GM03348 (cell line): ENCODE results near the gene MAPRE2.
A peak's percentile ranks its signal among the peaks of the same experiment; 100 is the strongest.

Experiments
- DNase-seq: peaks from one replicate; pipeline ENCODE4 v3.0.0; 2012; ENCODE audit warnings: low spot score

MAPRE2 gene

DNA sequence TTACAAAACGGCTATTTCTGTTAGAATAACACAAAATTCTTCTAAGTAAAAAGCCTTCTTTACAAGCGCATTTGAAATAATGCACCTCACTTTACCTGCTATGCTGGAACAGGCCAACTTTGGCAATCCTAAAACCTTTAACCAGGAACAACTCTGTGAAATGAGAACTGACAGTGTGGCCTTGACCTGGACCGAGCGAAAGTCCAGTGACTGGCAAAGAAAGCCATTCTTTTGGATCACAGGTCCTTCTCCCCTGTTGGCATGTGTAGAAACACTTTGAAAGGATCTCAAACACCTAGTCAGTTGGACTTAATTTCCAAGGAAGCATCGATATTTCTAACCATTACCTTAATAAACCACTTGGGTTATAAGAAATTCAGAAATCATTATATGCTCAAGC, 21.2 kb downstream of the MAPRE2 start:
- no peak for DNase-seq

DNA sequence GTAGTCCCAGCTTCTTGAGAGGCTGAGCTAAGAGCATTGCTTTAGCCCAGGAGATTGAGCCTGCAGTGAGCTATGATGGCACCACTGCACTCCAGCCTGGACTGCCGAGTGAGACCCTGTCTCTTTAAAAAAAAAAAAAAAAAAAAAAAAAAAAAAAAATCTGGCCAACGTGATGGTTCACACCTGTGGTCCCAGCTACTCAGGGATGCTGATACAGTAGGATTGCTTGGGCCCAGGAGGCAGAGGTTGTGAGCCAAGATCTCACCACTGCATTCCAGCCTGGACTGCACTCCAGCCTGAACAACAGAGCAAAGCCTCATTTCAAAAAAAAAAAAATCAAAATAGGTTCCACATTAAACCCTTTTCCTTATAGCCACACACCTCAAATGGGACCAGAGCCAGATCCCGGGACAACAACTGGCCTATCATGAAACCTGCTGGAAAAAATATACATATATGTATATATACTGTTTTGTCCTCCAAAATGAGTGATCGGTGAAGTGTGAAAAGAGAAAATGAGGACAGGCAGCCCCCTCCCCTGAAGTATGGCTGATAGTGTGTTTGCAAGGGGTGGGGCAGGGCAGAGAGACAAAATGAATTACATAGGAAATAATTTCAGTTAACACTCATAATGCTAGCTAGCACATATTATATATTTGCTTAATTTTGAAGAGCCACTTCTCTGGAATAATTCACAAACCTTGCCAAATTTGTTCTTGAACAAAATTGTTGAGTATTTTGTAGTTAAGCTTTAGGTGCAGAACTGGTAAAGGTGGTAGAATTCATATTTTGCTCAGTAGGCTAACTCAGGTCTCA, 22.9 kb downstream of the MAPRE2 start:
- no peak for DNase-seq

DNA sequence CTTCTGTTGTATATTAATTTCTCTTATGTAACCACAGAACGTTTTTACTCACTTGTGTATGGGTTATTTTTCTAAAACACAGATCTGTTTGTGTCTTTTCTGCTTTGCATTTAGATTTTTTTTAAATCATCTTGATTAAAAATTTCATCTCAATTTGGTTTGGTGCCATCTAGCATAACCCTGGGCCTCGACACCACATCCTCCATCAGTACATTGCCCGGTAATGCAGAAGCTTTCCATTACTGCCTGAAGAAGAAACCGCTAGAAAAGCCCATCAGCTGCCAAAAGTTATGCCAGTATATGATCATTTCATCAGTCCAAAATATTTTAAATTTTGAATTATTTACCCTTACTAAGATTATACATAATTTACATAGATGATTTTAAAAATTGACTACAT, 26.2 kb downstream of the MAPRE2 start:
- DNase-seq: no peak

DNA sequence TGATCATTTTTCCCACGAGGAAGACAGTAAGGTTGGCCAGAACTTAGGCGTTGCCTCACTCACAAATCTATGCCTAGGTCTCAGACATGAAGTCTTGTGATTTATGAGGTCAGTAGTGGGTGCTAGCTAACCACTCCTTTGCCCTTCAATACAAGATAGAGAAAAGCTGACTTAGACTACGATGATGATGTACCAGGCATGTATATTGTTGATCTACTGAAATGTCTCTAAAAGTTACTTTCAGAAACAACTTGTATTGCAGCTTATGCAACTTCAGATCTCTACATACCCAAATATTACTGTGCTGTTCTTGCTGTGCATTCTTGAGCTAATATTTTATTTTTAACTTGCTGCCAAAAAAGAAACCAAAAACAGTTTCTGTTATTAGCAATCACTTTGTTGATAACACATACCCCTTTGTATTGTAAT, 30.6 kb downstream of the MAPRE2 start:
- DNase-seq: no peak

DNA sequence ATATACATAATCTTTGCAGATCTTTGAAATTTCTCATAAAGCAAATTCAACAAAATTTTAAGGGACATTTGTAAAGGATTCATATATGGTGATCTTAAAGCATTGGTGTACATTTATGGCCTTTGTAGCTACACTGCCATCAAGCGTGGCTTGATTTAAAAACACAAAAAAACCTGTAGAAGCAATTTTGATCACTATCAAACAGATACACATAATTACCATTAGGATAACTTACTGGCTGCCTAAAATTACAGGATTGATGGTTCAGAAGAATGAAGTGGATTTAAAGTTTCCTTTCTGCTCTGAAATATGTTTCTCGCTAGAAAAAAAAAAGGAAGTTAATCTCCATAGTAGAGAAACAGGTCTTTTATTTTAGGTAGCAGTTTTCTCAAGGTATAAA, 31.4 kb downstream of the MAPRE2 start:
- no peak for DNase-seq

DNA sequence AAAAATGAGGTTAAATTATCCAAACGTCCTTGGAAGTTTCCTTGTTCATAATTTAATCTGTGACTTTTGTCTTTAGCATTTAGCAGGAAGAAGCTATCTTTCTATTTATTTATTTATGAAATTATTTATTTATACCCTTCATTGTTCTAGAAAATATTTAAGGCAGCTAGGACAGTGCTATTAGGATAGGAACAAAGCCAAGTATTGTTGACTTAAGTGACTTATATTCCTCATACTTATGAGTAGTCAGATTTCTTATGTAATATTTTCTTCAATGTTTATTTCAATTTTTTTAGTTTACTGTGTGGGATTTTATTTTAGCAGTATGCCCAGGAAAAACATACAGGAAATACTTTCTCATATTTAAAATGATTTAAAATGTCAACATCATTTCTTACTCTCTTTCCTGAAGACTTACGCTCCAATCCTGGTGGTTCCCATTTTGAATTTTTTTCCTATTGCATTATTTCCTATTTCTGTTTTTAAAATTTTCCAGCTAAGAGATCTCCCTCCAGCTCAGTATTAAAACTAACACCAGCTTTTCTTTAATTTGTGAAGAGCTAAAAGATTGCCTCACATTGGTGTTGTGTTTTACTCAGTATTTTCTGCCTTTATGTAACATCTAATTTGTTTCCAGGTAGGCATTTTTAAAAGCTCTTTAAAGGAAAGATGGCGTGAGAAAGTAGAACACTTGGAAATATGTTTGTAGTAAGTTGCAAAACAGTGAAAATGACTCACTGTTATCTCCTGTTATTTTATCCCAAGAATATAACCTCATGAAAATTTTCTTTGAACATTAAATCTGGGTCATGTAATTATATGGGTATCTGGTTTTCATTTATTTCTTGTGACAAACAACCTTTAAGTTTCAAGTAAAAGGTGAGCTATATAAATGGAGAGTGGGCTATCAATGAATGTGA, 32.2 kb downstream of the MAPRE2 start:
- DNase-seq: no peak

DNA sequence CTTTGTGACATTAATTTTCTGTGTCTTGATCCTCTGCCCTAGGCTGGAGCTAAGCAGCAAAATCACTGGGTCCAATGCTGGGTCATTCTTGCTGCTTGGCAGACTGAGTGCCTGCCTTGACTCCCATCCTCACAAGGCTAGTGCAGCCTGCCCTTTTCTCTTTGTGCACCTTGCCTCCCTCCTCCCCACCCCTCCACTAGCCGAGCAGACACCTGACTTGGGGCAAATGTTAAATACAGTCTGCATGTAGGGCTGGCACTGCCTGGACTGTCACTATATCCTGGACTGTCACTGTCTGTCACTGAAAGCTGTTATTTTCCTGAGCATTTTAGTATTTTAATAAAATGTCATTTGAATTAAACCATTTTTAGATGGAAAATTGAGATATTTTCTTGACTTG, 33.4 kb downstream of the MAPRE2 start:
- no peak for DNase-seq

DNA sequence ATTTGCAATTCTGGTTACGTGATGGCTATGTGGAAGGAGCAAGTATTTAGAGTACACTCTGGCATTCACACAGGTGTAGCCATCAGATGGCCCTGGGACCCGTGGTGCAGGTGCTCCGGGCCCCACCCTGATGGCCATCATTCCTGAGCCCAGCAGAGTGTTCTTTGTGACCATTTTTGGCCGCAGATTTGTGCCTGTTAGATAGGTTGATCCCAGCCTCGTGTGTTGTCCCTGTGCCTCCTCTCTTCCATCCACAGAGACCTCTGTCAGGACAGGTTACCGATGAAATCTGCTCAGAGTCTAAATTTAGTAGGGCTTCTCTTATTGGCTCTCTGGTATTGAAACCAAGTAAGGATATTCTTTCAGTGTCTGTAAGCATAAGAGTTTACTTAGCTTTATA, 33.9 kb downstream of the MAPRE2 start:
- no peak for DNase-seq

DNA sequence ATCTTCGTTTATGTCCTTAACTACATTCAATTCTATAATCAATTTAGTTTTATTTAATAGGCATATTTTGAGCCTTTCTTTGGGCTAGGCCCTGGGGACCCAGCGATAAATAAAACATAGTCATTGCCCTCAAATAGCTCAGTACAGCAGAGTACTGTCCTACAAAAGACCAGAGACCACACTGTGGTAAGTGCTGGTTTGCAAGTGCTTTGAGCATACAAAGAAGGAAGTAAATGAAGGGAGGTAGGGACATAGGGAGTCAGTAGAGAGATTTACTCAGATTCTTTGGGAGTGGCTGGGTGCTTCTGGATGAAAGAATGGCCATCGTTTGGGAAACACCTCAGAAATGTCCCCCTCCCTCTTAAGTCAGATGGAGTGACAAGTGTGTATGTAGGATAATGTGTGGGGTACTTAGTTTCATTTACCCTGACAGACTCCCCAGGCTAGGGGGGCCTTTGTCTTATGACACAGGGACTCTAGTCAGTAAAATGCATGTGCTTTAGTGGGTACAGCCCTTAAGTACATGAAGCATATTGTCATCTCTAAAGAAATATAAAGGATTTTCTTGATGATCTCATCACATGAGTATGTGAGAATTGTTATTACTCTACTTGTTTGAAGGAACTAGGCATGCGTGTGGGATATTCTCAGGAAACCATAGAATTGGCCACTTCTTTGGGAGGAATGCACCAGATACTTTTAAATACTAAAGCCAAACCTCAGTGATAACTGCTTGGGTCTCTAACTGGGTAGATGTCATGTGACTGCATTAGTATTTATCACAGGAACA, 35.1 kb downstream of the MAPRE2 start:
- peak; percentile 72 for DNase-seq

DNA sequence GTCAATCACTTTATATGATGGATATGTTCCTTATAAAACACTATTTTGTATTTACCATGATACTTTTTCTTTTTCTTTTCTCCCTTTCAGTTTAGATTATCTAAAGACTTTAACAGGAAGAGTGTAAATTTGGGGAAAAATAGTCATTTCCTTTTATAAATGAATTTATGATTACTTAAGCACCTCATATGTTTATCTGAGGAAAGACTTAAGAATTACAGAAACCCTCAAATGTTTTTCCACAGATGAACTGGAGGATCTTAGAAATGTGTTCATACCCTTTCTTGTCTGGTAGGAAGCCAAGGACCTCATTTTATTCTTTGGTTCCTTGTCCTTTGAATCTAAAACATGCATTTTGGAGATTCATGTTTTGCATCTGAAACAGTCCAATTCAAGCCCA, 36.7 kb downstream of the MAPRE2 start:
- no peak for DNase-seq

DNA sequence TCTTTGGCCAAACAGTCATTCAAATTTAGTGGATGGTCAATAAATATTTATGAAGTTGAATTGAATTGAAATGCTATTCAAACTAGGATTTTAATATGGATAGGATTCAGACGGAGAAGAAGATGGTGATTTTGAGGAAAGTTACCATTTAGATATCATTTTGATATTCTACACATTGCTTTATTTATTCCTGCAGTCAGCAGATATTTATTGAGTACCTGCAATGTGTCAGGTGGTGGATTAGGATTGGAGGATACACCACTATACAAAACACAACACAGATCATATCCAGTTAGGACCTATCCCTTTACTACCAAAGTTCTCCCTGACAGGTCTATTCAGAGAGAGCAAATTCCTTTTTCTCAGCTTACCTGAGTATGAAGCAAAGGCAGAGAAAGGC, 38.8 kb downstream of the MAPRE2 start:
- no peak for DNase-seq

DNA sequence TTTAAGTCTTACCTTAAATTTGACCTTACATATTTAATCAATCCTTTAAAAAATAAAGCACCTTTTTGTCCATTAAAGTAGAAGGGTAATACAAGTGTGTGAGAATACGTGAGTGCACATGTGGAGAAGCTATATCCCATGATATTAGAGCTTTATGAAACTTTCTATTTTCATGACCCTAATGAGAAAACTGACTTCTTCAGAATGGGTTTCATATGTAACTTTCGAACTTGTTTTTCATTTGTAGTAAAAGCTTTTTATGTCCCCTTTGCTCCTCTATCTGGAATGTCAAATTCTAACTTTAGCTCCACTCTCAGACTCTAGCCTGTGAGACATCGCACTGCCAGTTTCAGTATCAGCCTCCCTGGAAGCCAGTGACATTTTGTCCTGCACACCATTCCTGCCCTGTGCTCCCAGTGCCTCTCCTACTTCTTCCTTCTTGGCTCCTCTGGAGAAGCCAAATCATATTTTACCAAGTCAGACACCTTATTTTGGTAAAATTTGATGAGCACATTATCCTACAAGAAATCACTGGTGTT, 42.0 kb downstream of the MAPRE2 start:
- DNase-seq: no peak

DNA sequence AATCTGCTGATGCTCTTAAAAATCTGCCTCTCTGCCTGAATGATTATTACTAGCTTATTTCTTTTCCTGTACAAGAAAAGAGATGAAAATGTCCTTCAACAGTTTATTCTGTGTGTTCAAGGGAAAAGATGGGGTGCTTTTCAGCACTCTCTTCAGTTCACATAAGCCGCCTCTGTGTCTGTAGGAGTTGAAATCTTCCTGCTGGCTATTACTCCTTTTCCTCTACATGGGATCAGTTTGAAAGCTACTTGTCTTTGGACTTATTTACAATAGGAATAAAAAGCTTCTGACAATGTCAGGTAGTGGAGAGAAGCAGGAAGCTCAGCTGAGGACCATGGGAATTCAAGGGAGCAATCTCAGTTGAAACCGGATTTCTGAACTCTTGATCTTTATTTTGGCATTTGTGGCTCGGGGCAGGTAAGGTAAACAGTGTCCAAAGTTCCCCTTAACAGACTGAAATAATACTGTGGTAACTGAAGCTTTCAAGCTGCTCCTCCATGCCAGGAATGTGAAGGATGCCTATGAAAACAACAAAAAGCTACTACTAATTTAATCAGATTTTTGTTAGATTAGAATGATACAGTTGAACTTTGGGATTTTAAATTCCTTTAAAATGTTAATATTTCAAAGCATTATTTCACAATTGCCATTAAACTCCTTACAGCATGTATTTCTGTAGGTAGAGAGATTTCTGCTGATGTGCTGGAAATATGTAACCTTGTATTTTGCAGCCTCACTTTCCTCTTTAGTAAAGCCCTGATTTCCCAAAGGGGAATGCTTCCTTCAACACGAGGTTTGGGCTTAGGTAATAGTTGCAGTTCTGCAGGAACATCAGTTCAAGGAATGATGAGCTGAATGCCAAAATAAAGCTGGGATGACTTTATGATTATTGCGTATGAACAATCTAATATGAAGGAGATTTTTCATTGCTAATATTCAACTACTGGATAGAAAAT, 43.6 kb downstream of the MAPRE2 start:
- no peak for DNase-seq

DNA sequence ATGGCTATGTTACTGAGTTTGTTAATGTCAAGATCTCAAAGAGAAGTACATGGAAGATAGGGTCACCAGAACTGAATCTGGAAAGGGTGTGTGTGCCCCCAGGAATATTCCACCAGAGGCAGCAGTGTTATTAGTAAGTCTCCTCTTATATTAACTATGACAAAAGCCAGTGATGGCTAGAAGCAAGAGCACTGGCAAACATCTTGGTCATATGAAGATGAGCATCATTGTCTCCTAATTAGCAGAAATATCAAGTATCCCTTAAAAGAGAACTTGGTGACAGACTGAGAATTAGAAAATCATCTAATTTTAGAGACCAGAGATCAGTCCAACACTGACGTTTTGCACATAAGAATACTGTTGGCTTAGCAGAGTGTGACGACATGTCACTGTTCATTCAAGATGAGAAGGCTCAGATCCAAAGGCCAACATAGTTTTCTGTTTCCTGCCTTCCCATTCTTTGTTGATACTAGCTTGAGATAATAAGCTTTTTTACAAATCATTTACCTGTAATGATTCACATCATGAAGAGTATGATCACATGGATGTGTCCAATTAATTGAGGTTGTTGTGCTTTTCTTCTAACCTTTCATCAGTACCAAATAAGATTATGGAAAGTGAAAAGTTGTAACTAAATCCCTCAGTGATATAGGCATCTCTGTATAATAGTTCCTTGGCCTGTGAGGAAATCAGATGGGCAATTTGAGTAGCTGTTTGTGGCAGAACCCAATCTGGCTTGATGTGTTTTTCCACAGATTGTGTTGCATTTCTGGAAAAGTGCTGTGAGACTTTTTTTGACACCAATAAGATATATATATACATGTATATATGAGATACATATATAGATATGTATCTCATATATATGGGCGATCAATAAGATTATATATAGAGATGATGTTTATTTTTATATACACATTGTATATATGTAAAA, 44.5 kb downstream of the MAPRE2 start:
- no peak for DNase-seq

DNA sequence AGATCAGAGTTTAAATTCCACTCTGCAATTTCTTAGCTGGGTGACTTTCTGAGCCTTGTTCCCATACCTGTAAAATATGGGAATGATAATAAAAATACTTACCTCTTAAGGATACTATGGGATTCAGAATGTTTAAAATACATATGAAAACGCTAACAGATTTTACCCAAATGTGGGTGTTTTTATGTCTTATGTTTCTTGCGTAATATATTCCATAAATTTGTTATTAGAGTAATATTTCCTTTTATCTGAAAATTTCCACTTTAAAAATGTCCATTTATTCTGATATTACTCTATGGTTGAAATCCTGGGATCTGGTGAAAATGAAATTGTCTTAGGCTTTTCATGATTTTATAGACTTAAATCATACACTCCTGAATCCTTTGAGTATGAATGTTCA, 45.5 kb downstream of the MAPRE2 start:
- no peak for DNase-seq

DNA sequence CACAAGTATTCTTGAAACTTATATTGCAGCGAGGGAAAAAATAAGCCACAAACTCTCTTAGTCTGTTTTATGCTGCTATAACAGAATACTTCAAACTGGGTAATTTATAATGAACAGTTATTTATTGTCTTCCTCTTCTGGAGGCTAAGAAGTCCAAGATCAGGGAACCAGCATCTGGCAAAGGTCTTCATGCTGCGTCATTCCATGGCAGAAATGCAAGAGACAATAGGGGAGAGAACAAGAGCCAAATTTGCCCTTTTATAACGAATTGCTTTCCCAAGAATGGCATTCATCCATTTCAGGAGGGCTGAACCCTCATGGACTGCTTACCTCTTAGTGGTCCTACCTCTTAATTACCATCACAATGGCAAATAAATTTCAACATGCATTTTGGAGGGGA, 46.5 kb downstream of the MAPRE2 start:
- no peak for DNase-seq

DNA sequence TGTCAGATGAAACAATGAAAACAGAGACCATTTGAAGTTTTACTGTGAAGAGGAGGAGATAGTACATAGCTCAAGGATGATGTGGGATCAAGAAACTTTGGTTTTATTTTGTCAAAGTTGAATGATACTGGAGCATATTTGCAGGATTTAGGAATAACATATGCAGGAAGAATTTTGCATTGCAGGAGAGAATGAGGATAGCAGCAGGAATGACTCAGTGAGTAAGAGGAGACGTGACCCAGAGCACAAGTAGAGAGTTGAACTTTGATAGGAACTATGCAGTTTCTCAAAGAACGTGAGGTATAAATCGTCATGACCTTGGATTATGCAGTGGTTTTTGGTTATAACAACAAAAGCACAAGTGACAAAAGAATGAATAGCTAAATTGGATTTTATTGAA, 47.7 kb downstream of the MAPRE2 start:
- no peak for DNase-seq

DNA sequence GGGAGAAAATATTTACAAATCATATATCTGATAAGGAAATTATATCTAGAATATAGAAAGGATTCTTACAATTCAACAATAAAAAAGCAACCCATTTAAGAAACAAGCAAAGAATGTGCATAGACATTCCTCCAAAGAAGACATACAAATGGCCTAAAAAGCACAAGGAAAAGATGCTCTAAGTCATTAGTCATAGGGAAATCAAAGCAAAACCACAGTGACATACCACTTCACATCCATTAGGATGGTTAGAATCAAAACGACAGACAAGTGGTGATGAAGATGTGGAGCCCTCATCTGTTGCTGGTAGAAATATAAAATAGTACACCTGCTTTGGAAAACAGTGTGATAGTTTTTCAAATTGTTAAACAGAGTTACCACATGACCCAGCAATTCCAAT, 48.2 kb downstream of the MAPRE2 start:
- no peak for DNase-seq

DNA sequence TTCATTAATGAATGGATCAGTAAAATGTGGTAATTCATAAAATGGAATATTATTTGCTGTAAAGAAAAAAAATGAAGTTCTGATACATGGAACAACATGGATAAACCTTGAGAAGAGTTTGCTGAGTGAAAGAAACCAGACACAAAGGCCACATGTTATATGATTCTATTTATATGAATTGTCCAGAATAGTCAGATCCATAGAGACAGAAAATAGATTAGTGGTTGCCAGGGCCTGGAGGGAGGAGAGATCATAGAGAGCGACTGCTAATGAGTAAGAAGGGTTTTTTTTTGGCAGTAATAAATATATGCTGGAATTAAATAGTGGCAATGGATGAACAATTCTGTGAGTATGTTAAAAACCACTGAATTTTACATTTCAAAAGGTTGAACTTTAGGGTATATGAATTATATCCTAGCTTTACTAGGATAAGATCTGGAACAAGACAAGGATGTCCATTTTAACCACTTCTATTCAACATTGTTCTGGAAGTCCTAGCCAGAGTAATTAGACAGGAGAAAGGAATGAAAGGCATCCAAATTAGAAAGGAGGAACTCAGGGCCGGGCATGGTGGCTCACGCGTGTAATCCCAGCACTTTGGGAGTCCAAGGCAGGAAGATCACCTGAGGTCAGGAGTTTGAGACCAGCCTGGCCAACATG, 48.8 kb downstream of the MAPRE2 start:
- no peak for DNase-seq
